Pancreas (tissue), 10 donors: ENCODE data around the gene RGS7. TPM values are rescaled to one million over a fixed set of nuclear protein-coding genes. Genes with fewer than 3 reads are reported as not detected.

Experiments
- ATAC-seq, 4 donors: fragments of 200-7000 bp; cut with Tn5 transposase; one replicate each; pipeline versions ENCODE4 v1.8.0 to v1.9.1; 2020; ENCODE audit warnings: mild to moderate bottlenecking in 4 of 4, moderate library complexity in 4 of 4
- DNase-seq, 6 donors: peaks; one replicate each; pipeline ENCODE4 v3.0.0-alpha.2; 2020
- FAIRE-seq: peaks from 2 replicates; lab custom pipeline; 2012; peaks lifted over from hg19 to GRCh38; lab: Jason Lieb, UNC
- H3K27ac ChIP-seq, 4 donors: fragments of 200-600 bp; sonication (generic); 1 replicate in 3 of 4; 2 replicates in 1 of 4; pipeline versions ENCODE4 v1.5.0 to v1.8.0; 2020
- H3K27me3 ChIP-seq, 4 donors: fragments of 200-600 bp; one replicate each; pipeline ENCODE4 v1.8.0; 2021
- H3K36me3 ChIP-seq, 3 donors: fragments of 200-600 bp; sonication (generic) in 1 of 3; one replicate each; pipeline versions ENCODE4 v1.5.0 to v1.8.0; 2020 to 2021
- H3K4me1 ChIP-seq, 3 donors: fragments of 200-600 bp; one replicate each; pipeline ENCODE4 v1.8.0; 2021
- H3K4me3 ChIP-seq, 4 donors: fragments of 200-600 bp; sonication (generic) in 2 of 4; one replicate each; pipeline versions ENCODE4 v1.5.0 to v1.8.0; 2020 to 2021
- H3K9me3 ChIP-seq, 4 donors: fragments of 200-600 bp; one replicate each; pipeline ENCODE4 v1.8.0; 2021
- CTCF ChIP-seq, 4 donors: fragments of 200-600 bp; sonication (generic) in 3 of 4; IDR thresholded peaks; one replicate each; pipeline versions ENCODE4 v1.5.0 to v1.8.0; 2021; ENCODE audit warnings: antibody characterized with exemption in 4 of 4
- WGBS, 2 donors: extraction: QIAGEN DNeasy Blood & Tissue Kit; methylation state at CpG; one replicate each; pipeline ENCODE4 v1.1.7; 2013; 5-methylcytosine and 5-hydroxymethylcytosine counted together
- intact Hi-C, 3 donors: fragments of 100-400 bp; cut with DNase I; formaldehyde crosslinking; loops; one replicate each; pipeline versions ENCODE4 v1.11.1 to v1.14.2; 2022
- polyA plus RNA-seq, 2 donors: library from polyadenylated mRNA; stranded (reverse); fragments of 200-250 nt; gene quantifications; one replicate each; pipeline ENCODE4 v1.2.3, GENCODE V29; 2013
- total RNA-seq, 6 donors: library from RNA; stranded (reverse); fragmentation: NEBNext Ultra II Directional in 4 of 6; extraction: Animal tissue kit (Norgen Biotek cat#: 25700) in 4 of 6; gene quantifications; one replicate each; pipeline versions ENCODE4 v1.2.1 to v1.2.4, GENCODE V29; 2021 to 2023
- donor health status: healthy with polysubstance abuse.
- donor health status: DM: no; HTN: no; CAD: no; lungs with moderate emphysema.
- donor health status: DM: no; HTN: no; CAD: no.
- donor health status: control.
- donor health status: control.
- donor health status: Bipolar disorder and iron deficiency.
- donor health status: DM: yes; HTN: yes; CAD: no.
- donor health status: DM: no; HTN: no; CAD: no.
- donor health status: DM: no; HTN: no; CAD: no.
- donor health status: DM: yes; HTN: yes; CAD: no.

RGS7 gene
- total and polyA plus RNA-seq, 8 donors, result 0.08 to 4.2 (median 0.33) TPM

- H3K4me1 ChIP-seq, result no peaks in the 10 kb centered on the region
- H3K9me3 ChIP-seq, result no peaks in the 10 kb centered on the region
- no peaks in the 10 kb centered on the region for H3K27me3 ChIP-seq
- WGBS, 2 donors, result 69 to 77% methylated on average over 6 of the region's 6 CpGs
- no peak for DNase-seq
- H3K4me3 ChIP-seq, result no peak overlapping the region
- ATAC-seq, result no peak
- no peaks in the 10 kb centered on the region for H3K36me3 ChIP-seq
- no peak for FAIRE-seq
- no peak overlapping the region for H3K27ac ChIP-seq
- no peak for TF ChIP-seq CTCF (IDR thresholded peaks at IDR 0.05)
- intact Hi-C loops, result no loop called here
Measured at GRCh38 chr1:241020851-241021697, 335.9 kb downstream of the RGS7 start.

- H3K4me3 ChIP-seq, result no peak overlapping the region
- ATAC-seq (no peak), FAIRE-seq (no peak), DNase-seq (no peak)
- no peaks in the 10 kb centered on the region for H3K36me3 ChIP-seq
- H3K27me3 ChIP-seq, result no peaks in the 10 kb centered on the region
- no peak for TF ChIP-seq CTCF (IDR thresholded peaks at IDR 0.05)
- 64 to 75% methylated on average over 7 of the region's 7 CpGs for WGBS, 2 donors
- no peaks in the 10 kb centered on the region for H3K9me3 ChIP-seq
- intact Hi-C loops, result no loop called here
- no peaks in the 10 kb centered on the region for H3K4me1 ChIP-seq
- H3K27ac ChIP-seq, result no peak overlapping the region
Measured at GRCh38 chr1:241012708-241013340, 344.2 kb downstream of the RGS7 start.

GRCh38 chr1:241007668-241008067 is 349.3 kb downstream of the RGS7 start:
- H3K27ac ChIP-seq, result no peak overlapping the region
- FAIRE-seq (no peak), DNase-seq (no peak), ATAC-seq (no peak)
- WGBS, 2 donors, result 82 to 94% methylated on average over 4 of the region's 4 CpGs
- intact Hi-C loops, result no loop called here
- H3K36me3 ChIP-seq, result no peaks in the 10 kb centered on the region
- H3K4me1 ChIP-seq, result no peaks in the 10 kb centered on the region
- TF ChIP-seq CTCF (IDR thresholded peaks at IDR 0.05), result no peak
- no peak overlapping the region for H3K4me3 ChIP-seq
- no peaks in the 10 kb centered on the region for H3K27me3 ChIP-seq
- no peaks in the 10 kb centered on the region for H3K9me3 ChIP-seq

GRCh38 chr1:240999826-241000225 is 357.2 kb downstream of the RGS7 start:
- Histone ChIP-seq H3K36me3 (no peaks in the 10 kb centered on the region), H3K9me3 (no peaks in the 10 kb centered on the region), H3K27me3 (no peaks in the 10 kb centered on the region), H3K27ac (no peak overlapping the region), H3K4me1 (no peaks in the 10 kb centered on the region), H3K4me3 (no peak overlapping the region)
- WGBS, 2 donors, result 73 to 84% methylated on average over 8 of the region's 8 CpGs
- ATAC-seq (no peak), DNase-seq (no peak), FAIRE-seq (no peak)
- TF ChIP-seq CTCF (IDR thresholded peaks at IDR 0.05), result no peak
- intact Hi-C loops, result no loop called here
